Measurements from ENCODE around the gene GPR160.
"Not testable (repeated sequence)": the region's sequence is repeated elsewhere in the genome, so short reads cannot be mapped to it uniquely, and the experiment has no call there.

GPR160 gene, protein sequence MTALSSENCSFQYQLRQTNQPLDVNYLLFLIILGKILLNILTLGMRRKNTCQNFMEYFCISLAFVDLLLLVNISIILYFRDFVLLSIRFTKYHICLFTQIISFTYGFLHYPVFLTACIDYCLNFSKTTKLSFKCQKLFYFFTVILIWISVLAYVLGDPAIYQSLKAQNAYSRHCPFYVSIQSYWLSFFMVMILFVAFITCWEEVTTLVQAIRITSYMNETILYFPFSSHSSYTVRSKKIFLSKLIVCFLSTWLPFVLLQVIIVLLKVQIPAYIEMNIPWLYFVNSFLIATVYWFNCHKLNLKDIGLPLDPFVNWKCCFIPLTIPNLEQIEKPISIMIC

GRCh38 chr3:170037463-170038433, at the start of gene GPR160:
TSS of gene GPR160 (plus strand) at chr3:170037995. CDS start at chr3:170083973, 45,978 bp downstream.
- DNase-seq (ENCODE audit: low read depth in 3 of 3), result peak; percentile 74 to 85 (median 75)

DNA sequence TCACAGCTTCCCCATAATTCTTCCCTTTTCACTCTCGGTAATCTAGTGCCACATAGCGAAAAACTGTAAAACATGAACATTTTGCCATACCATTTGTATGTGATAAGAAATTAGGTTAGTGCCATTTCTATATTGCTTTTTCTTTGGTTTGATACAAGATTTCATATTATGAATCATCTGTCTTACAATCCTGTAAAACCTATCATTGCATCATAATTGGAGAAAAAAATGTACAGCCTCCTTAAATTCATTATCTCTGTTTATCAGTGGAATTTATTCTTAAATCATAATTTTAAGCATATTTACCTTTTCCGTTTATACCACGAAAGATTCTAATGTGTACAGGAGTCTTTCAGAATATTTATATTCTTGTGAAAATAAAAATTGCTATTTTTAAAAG, 47.4 kb upstream of the GPR160 start:
- DNase-seq (ENCODE audit: low read depth in 3 of 3), result no peak

DNA sequence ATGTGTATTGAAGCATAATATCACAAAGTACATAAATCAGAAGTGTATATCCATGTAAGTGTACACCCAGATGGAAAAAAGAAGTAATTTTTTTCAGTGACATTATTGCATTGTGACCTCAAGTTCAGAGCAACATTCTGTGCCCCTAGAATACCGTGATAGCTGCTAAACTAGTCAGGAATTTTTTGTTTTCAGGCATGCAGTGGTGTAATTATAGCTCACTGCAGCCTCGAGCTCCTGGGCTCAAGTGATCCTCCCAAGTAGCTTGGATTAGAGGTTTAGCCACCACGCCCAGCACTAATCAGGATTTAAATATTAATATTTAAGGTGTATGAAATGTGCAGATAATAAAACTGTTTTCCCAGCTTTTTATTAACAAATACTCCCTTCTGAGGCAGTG, 45.6 kb upstream of the GPR160 start:
- DNase-seq (ENCODE audit: low read depth in 3 of 3), result no peak

DNA sequence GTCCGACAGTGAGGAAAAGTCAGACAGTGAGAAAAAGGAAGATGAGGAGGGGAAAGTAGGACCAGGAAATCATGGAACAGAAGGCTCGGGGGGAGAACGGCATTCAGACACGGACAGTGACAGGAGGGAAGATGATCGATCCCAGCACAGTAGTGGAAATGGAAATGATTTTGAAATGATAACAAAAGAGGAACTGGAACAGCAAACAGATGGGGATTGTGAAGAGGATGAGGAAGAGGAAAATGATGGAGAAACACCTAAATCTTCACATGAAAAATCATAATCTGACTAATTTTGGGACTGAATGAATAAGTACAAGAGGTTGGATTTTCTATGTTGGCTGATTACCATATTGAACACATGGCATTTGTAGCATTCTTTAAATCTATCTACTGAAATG, 45.0 kb upstream of the GPR160 start:
- DNase-seq (ENCODE audit: low read depth in 3 of 3), result no peak

GRCh38 chr3:169993761-169994160, 44.0 kb upstream of the GPR160 start:
- no peak for DNase-seq (ENCODE audit: low read depth in 3 of 3)

- no peak for DNase-seq (ENCODE audit: low read depth in 3 of 3)
Observed at GRCh38 chr3:169996063-169996462, 41.7 kb upstream of the GPR160 start.

DNA sequence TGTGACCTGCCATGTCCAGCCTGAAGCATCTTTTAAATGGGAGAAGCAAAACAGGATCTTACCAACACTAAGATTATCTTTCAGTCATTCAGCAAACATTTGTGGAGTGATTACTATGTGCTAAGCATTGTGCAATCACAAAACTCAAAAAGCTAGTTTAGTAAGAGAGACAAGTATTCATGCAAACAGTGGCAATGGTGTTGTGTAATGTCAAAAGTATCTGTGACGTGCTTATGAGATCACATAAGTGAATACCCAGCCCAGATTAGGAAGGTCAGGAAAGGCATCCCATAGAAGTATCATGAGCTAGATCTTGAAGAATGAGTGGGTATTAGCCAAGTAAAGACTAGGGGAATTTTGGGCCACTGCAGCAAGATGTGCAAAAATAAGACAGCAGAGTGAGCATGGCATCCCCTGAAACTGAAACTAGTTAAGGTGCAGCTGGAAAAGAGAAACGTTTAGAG, 39.1 kb upstream of the GPR160 start:
- DNase-seq (ENCODE audit: low read depth in 3 of 3), result no peak

DNA sequence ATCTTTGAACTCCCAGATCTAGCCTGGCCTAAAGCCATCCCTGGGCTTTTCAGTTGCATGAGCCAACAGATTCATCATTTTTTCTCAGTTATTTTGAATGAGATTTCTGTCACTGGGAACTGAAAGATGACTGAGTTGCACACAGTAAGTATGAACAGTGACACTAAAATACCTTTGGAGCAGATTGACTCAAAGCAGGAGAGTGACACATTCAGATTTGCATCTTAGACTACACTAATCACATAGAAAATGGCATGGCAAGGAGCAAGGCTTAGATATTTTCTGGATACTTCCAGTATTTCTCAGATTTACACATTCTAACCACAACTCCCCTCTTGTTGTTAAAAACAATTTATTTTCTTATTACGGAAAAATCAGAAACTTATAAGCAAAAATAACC, 38.4 kb upstream of the GPR160 start:
- peak in 1 of 3 donors; percentile 2 for DNase-seq (ENCODE audit: low read depth in 3 of 3)

DNA sequence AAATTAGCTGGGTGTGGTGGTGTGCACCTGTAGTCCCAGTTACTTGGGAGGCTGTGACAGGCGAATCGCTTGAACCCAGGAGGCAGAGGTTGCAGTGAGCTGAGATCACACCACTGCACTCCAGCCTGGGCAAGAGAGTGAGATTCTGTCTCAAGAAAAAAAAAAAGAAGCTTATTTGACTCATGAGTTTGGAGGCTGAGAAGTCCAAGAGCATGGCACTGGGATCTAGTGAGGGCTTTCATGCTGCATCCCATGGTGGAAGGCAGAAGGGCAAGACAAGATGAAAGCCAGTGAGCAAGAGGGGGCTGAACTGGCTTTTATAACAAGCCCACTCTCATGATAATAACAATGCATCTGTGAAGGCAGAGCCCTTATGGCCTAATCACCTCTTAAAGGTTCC, 37.7 kb upstream of the GPR160 start:
- no peak for DNase-seq (ENCODE audit: low read depth in 3 of 3)

DNA sequence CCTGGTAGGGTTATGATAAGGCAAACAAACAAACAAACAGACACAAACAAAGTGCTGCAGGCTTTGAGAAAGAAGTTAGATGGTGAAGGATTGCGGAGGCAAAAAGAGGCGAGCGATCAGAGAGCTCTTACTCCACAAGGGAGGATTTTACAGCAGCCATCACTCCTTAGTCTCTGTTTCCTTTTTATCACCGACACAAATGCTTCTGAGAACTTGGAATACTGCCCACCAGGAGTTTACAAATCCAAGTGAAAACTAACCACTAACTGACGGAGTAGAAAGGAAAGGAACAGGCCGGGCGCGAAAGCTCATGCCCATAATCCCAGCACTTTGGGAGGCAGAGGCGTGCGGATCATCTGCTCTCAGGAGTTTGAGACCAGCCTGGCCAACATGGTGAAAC, 35.6 kb upstream of the GPR160 start:
- DNase-seq (ENCODE audit: low read depth in 3 of 3), result no peak

DNA sequence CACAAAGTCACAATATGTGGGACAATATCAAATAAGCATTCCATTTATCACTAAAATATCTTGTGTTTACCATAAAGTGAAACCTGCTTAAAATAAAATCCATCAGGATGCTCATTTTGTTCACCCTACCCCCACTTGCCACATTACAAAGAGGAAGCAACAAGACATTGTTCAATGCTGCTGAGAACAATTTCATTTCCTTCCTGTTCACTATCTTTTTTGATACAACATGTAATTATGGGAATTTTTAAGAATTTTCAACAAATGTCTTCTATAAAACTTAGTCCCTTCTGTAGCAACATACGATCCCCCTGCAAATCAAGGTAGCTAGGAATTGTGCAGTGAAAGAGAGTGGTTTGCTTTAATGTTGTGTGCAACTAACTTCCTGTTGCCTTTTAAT, 34.9 kb upstream of the GPR160 start:
- DNase-seq (ENCODE audit: low read depth in 3 of 3), result no peak

DNA sequence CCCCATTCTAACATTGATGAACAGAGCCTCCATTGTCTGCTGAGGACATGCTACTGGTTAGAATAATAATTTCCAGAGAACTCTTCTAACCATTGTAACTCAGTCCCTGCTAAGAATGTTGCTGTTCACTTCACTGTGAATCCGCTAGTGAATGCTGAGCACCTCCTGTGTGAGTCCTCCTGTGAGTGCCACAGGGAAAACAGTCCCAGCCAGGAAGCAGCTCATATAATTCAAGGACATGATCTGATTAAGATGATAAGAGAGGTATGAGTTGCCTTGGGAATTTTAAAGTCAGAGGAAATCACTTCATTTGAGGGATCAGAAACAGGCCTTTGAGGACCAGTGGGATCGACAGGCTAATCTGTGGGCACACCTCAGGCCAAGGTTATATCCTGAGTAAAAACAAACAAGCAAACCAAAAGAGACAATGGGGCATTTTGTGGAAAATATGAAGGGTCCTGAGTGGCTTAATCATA, 33.9 kb upstream of the GPR160 start:
- DNase-seq (ENCODE audit: low read depth in 3 of 3), result no peak

DNA sequence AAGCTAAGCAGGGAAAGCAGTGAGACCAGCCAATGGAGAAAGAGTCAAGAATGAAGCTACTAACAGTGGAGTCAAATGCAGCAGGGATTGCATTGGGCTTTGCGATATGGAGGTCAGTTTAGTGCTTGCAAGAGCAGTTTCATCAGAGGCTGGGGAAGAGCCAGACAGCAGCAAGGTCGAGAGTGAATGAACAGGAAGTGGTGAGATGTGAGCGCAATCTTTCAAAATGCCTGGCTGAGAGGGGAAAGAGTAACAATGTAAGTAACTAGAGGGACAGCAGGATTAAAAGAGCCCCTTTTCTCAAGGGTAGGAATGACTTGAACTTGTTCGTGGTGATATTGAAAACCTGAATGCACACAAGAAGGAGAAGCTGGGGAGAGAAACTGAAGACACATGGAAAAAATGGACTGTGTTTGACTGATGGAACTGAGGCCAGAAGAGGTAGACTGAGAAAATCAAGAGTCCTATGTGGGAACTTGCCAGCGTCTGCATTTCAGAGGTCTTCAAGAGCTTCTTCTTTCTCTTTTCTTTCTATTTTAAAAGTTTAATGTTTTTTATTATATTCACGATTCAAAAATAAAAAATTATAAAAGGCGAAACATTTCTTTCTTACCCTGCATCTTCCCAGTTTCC, 30.6 kb upstream of the GPR160 start:
- DNase-seq (ENCODE audit: low read depth in 3 of 3), result no peak

GRCh38 chr3:170010498-170010897, 27.3 kb upstream of the GPR160 start:
- no peak for DNase-seq (ENCODE audit: low read depth in 3 of 3)

- no peak for DNase-seq (ENCODE audit: low read depth in 3 of 3)
Observed at GRCh38 chr3:170012683-170013400, 25.0 kb upstream of the GPR160 start.

- DNase-seq (ENCODE audit: low read depth in 3 of 3), result no peak
Observed at GRCh38 chr3:170016057-170016456, 21.7 kb upstream of the GPR160 start.

GRCh38 chr3:170019306-170019705, 18.5 kb upstream of the GPR160 start:
- not testable (repeated sequence) for DNase-seq (ENCODE audit: low read depth in 3 of 3)

DNA sequence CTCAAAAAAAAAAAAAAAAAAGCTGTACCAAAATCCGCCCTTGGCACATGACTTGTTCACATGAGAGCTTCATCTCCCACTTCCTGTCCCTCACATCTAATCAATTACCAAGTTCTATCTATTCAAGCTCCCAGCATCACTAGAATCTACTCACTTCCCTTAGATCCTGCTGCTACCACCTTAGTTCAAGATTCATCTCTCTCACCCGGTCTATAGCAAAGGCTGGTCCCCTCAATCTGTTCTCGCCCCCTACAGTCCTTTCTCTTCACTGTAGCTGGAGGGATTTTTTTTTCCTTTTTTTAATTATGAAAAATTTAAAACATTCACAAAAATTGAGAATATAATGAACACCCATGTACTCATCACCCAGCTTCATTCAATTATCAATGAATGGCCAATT, 16.7 kb upstream of the GPR160 start:
- DNase-seq (ENCODE audit: low read depth in 3 of 3), result no peak

GRCh38 chr3:170022336-170022735, 15.5 kb upstream of the GPR160 start:
- DNase-seq (ENCODE audit: low read depth in 3 of 3), result no peak

- no peak for DNase-seq (ENCODE audit: low read depth in 3 of 3)
Observed at GRCh38 chr3:170023165-170023564, 14.6 kb upstream of the GPR160 start.

DNA sequence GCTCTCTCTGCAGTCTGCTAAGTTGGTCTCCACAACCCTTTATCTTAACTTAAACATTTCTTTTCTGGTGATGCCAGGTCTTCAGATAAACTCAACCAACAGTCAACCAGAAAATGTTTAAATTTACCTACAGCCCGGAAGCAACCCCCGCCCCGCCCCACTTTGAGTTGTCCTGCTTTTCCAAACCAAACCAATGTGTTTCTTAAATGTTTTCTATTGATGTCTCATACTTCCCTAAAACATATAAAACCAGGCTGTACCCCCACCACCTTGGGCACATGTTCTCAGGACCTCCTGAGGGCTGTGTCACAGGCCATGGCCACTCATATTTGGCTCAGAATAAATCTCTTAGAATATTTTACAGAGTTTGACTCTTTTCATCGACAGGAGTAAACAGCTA, 13.2 kb upstream of the GPR160 start:
- DNase-seq (ENCODE audit: low read depth in 3 of 3), result no peak

Measured in stimulated activated CD4-positive, alpha-beta T cell treated with anti-CD3 and anti-CD28 coated beads, TNF-alpha, amount 100 ng/mL, for 48 hours (primary cell).